Endothelial cell of umbilical vein (primary cell): Measurements from ENCODE around the gene ANKRD60.

Source experiments
- CTCF ChIP-seq, 2 donors: IDR thresholded peaks; 1 replicate in 1 of 2; 2 replicates in 1 of 2; pipeline ENCODE4 v1.5.1; 2011; ENCODE audit warnings: low read length in 2 of 2, mild to moderate bottlenecking in 2 of 2, moderate library complexity in 2 of 2, control low read depth in 1 of 2, inconsistent platforms in 1 of 2, low read depth in 1 of 2; ENCODE audit not compliant: insufficient read depth in 1 of 2; ENCODE audit errors: extremely low read depth in 1 of 2
- POLR2A ChIP-seq: IDR thresholded peaks from 2 replicates; pipeline ENCODE4 v1.6.1; 2012; ENCODE audit warnings: low read depth, mild to moderate bottlenecking, control low read depth, low read length

GRCh38 chr20:58212636-58213035 is 15.8 kb downstream of the ANKRD60 start:
- no peak for TF ChIP-seq POLR2A
- no peak for TF ChIP-seq CTCF (IDR thresholded peaks at IDR 0.05; ENCODE audit: extremely low read depth in 1 of 2, insufficient read depth in 1 of 2, low read depth in 1 of 2, low read length in 2 of 2)
